Thymus (tissue), 11 donors: ENCODE results near the gene FAM168A. TPM values are rescaled to one million over a fixed set of nuclear protein-coding genes. Genes with fewer than 3 reads are reported as not detected.

Source experiments
- DNase-seq, 9 donors: peaks; one replicate each; pipeline ENCODE4 v3.0.0-alpha.2; 2013; ENCODE audit warnings: low spot score in 9 of 9, low read depth in 6 of 9, missing footprints in 1 of 9
- H3K27ac ChIP-seq, 2 donors: one replicate each; pipeline ENCODE4 v1.5.1; 2013; ENCODE audit warnings: control low read depth in 1 of 2, low read depth in 1 of 2, low read length in 1 of 2, mild to moderate bottlenecking in 1 of 2, moderate library complexity in 1 of 2
- H3K27me3 ChIP-seq, 2 donors: one replicate each; pipeline ENCODE4 v1.5.1; 2013; ENCODE audit warnings: low read length in 1 of 2; ENCODE audit not compliant: control insufficient read depth in 2 of 2, insufficient read depth in 1 of 2
- H3K36me3 ChIP-seq, 2 donors: one replicate each; pipeline ENCODE4 v1.5.1; 2013; ENCODE audit warnings: low read length in 1 of 2, mild to moderate bottlenecking in 1 of 2, moderate library complexity in 1 of 2; ENCODE audit not compliant: control insufficient read depth in 2 of 2, insufficient read depth in 2 of 2
- H3K4me1 ChIP-seq, 2 donors: one replicate each; pipeline ENCODE4 v1.5.1; 2013; ENCODE audit warnings: low read length in 2 of 2; ENCODE audit not compliant: control insufficient read depth in 2 of 2, insufficient read depth in 2 of 2
- H3K4me3 ChIP-seq, 2 donors: one replicate each; pipeline ENCODE4 v1.5.1; 2013; ENCODE audit warnings: low read length in 2 of 2, control low read depth in 1 of 2, mild to moderate bottlenecking in 1 of 2
- H3K9me3 ChIP-seq, 2 donors: one replicate each; pipeline ENCODE4 v1.5.1; 2013; ENCODE audit warnings: low read length in 1 of 2, mild to moderate bottlenecking in 1 of 2; ENCODE audit not compliant: control insufficient read depth in 2 of 2, insufficient read depth in 1 of 2
- WGBS: extraction: QIAGEN DNeasy Blood & Tissue Kit; methylation state at CpG from one replicate; pipeline ENCODE4 v1.1.7; 2013; 5-methylcytosine and 5-hydroxymethylcytosine counted together
- polyA plus RNA-seq: library from polyadenylated mRNA; stranded (reverse); fragments of 200-250 nt; gene quantifications from one replicate; pipeline ENCODE4 v1.2.3, GENCODE V29; 2013
- total RNA-seq: library from RNA; stranded (reverse); fragments of 120-200 nt; gene quantifications from one replicate; pipeline ENCODE4 v1.2.4, GENCODE V29; 2013
- donor health status: healthy.

Gene FAM168A
- total and polyA plus RNA-seq, 2 donors: 6.8 to 9.7 TPM

DNA sequence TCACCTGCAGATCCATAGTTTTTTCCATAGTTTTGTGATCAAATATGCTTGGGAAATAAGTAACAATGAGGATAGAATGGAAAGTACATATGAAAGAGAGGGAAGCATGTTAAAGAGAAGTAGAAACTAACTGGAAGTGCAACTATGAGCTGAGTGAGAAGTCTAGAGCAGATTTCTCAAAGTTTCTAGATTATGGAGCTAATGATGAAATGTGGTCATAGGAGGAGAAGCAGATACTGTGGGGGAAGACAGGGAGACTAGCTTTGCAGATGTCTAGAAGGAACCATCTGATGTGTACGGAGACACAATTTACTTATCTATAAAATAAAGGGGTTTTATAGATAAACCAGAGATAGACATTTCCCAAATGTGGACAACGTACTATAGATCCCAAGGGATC lies 184.7 kb downstream of the FAM168A start:
- Histone ChIP-seq H3K27me3 (no peaks in the 10 kb centered on the region), H3K27ac (no peak overlapping the region), H3K4me1 (peaks cover 7 to 14% of the 10 kb centered on the region in 2 donors), H3K4me3 (no peak overlapping the region), H3K36me3 (peaks cover 20 to 32% of the 10 kb centered on the region in 2 donors), H3K9me3 (no peaks in the 10 kb centered on the region)
- DNase-seq: no peak
- 96% methylated on average over 2 of the region's 2 CpGs for WGBS

- Histone ChIP-seq H3K4me3 (no peak overlapping the region), H3K27me3 (no peaks in the 10 kb centered on the region), H3K4me1 (peaks cover 7 to 14% of the 10 kb centered on the region in 2 donors), H3K27ac (no peak overlapping the region), H3K9me3 (no peaks in the 10 kb centered on the region), H3K36me3 (peaks cover 24 to 33% of the 10 kb centered on the region in 2 donors)
- WGBS: 94% methylated on average over 3 of the region's 3 CpGs
- no peak for DNase-seq
Observed at GRCh38 chr11:73412308-73412707, 185.6 kb downstream of the FAM168A start.

DNA sequence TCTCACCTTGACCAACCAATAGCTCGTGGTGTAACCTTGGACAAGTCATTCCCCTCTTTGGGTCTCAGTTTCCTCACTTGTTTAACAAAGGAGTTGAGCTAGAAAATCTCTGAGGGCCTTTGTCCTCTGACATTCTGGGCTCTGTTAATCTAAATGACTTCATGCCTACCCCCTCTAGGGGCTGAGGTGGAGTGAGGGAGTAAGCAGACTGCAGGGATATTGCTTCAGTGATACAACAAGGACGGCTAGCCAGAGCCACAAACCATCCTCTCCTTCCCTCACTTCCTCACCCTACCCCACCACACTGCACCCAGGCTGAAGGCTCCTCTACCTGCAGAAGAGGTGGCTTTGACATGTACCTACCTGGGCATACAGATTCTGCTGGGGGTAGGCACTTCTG lies 186.9 kb downstream of the FAM168A start:
- H3K4me3 ChIP-seq: no peak overlapping the region
- DNase-seq: no peak
- H3K36me3 ChIP-seq: peaks cover 29 to 43% of the 10 kb centered on the region in 2 donors
- H3K27me3 ChIP-seq: no peaks in the 10 kb centered on the region
- no peaks in the 10 kb centered on the region for H3K9me3 ChIP-seq
- H3K4me1 ChIP-seq: peaks cover 7 to 14% of the 10 kb centered on the region in 2 donors
- no peak overlapping the region for H3K27ac ChIP-seq
- 97% methylated on average over 2 of the region's 2 CpGs for WGBS

DNA sequence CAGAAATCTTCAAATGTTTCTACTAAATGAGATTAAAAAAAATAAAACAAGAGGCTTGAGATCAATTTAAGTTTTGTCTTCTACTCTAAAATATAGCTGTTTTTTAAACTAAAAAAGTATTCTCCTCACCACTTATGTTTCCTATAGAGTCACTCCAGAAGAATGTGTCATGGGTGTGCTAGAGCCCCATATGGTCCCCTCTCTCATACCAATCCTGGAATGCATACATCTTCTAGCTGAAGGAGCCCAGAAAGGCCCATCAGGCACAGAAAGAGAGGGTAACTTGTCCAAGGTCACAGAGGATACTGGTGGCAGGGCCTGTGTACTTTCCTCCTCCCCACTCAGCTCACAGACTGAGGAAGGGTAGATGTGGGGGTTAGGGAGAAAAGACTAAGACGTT lies 187.3 kb downstream of the FAM168A start:
- no peaks in the 10 kb centered on the region for H3K27me3 ChIP-seq
- no peak for DNase-seq
- 98% methylated on average over 1 of the region's 1 CpG for WGBS
- no peak overlapping the region for H3K4me3 ChIP-seq
- H3K4me1 ChIP-seq: peaks cover 7 to 11% of the 10 kb centered on the region in 2 donors
- H3K9me3 ChIP-seq: no peaks in the 10 kb centered on the region
- H3K27ac ChIP-seq: no peak overlapping the region
- H3K36me3 ChIP-seq: peaks cover 30 to 47% of the 10 kb centered on the region in 2 donors

DNA sequence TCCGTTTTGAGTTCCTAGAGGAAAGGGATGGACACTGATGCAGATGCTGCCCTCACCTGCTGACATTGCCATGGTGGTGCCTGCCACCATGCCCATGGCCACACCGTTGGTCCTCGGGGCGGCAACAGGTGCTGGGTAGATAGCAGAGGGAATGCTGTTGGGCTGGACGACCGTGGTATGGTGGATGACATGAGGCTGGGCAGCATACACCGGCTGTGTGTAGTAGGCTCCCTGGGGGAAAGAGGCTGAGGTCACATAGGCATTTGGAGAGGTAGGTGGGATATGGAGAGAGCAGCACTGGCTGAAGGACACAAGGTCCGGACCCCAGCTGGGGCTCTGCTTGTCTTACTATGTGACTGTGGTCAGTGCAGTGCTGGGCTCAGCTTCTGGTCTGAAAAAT lies 188.5 kb downstream of the FAM168A start:
- no peak overlapping the region for H3K4me3 ChIP-seq
- no peaks in the 10 kb centered on the region for H3K9me3 ChIP-seq
- no peak for DNase-seq
- no peaks in the 10 kb centered on the region for H3K4me1 ChIP-seq
- H3K27ac ChIP-seq: no peak overlapping the region
- WGBS: 97% methylated on average over 8 of the region's 8 CpGs
- H3K27me3 ChIP-seq: no peaks in the 10 kb centered on the region
- peaks cover 42 to 58% of the 10 kb centered on the region in 2 donors for H3K36me3 ChIP-seq

DNA sequence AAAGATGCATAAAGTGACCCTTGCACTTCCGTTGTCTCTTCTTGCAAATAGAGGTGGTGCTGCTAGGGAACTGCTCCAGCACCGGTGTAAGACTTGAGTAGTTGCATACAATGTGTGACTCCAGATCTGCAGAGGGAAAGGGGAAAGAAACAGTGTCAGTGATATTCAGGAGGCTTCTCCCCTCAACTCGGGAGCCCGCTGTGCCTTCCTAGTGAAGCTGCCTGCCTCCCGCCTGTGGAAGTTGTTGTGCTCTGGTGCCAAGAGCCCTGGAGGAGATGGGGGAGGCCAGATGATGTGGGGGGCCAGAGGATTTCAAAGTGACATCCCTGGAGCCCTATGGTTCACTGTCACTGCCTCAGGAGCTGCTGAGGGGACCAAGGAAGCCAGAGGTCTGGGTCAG lies 191.3 kb downstream of the FAM168A start:
- H3K9me3 ChIP-seq: no peaks in the 10 kb centered on the region
- H3K36me3 ChIP-seq: peaks cover 56 to 66% of the 10 kb centered on the region in 2 donors
- no peaks in the 10 kb centered on the region for H3K4me1 ChIP-seq
- 99% methylated on average over 5 of the region's 5 CpGs for WGBS
- no peak overlapping the region for H3K27ac ChIP-seq
- H3K27me3 ChIP-seq: no peaks in the 10 kb centered on the region
- no peak overlapping the region for H3K4me3 ChIP-seq
- DNase-seq: no peak

GRCh38 chr11:73406131-73406530 lies 191.8 kb downstream of the FAM168A start:
- Histone ChIP-seq H3K36me3 (peaks cover 54 to 65% of the 10 kb centered on the region in 2 donors), H3K4me1 (no peaks in the 10 kb centered on the region), H3K27me3 (no peaks in the 10 kb centered on the region), H3K4me3 (no peak overlapping the region), H3K27ac (no peak overlapping the region), H3K9me3 (no peaks in the 10 kb centered on the region)
- no peak for DNase-seq
- WGBS: 95% methylated on average over 1 of the region's 1 CpG

GRCh38 chr11:73405146-73405510 lies 192.8 kb downstream of the FAM168A start:
- peaks cover 48 to 61% of the 10 kb centered on the region in 2 donors for H3K36me3 ChIP-seq
- no peaks in the 10 kb centered on the region for H3K4me1 ChIP-seq
- DNase-seq: no peak
- no peak overlapping the region for H3K27ac ChIP-seq
- over 99% methylated on average over 8 of the region's 8 CpGs for WGBS
- H3K4me3 ChIP-seq: no peak overlapping the region
- no peaks in the 10 kb centered on the region for H3K27me3 ChIP-seq
- H3K9me3 ChIP-seq: no peaks in the 10 kb centered on the region

DNA sequence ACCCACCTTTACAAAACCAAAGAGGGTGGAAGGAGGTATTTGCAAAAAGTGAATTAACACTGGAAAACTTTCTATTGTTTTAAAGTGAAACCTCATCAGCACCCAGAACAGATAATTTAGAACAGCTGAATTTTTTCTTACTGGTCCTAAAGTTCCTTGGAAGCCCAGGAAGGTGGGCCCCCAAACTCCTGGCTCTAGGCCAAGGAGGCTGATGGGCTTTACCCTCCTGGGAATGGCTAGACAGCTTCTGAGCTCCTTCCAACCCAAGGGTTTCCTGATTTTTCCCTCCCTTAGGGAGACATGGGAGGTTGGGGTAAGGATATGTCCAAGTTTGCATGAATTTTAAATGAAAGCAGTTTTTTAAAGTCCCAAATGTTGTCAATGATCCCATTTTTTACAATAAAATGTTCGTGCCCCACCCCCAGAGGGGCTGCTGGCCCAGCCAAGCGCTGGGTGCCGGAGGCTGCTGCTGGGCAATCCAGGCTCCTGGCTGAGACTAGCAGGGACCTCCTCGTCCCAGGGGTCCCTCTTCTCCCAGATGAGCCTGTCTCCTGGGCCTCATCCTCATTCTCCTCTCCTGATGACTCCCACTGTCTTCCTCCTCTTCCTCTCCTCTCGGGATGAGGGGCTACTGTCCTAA lies 193.3 kb downstream of the FAM168A start:
- WGBS: 98% methylated on average over 5 of the region's 5 CpGs
- no peak for DNase-seq
- no peaks in the 10 kb centered on the region for H3K9me3 ChIP-seq
- no peaks in the 10 kb centered on the region for H3K27me3 ChIP-seq
- H3K36me3 ChIP-seq: peaks cover 48 to 59% of the 10 kb centered on the region in 2 donors
- H3K4me3 ChIP-seq: no peak overlapping the region
- no peak overlapping the region for H3K27ac ChIP-seq
- no peaks in the 10 kb centered on the region for H3K4me1 ChIP-seq
